GM04504 (cell line): ENCODE measurements around the gene ZNF653.
A peak's percentile ranks its signal among the peaks of the same experiment; 100 is the strongest.

Experiments used
- DNase-seq: peaks from one replicate; pipeline ENCODE4 v3.0.0-alpha.2; 2012; ENCODE audit warnings: low read depth

Gene ZNF653

DNA sequence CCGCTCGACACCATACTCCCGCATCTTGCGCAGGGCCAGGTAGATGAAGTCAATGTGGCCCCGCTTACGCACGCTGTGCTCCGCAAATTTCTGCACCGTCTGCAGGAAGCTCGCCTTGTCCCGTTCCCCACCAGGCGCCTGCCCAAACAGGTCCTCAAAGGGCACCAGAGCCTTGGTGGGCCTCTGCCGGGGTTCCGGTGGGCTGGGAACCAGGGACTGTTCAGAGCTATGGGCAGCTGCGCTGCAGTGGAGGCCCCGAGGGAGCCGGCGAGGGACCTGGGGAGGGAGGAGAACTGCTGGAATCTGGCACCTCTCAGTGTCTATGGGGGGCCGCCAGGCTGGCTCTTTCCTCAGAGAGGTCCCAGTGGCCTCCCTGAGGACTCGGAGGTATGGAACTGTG is 8.3 kb upstream of the ZNF653 start:
- no peak for DNase-seq

DNA sequence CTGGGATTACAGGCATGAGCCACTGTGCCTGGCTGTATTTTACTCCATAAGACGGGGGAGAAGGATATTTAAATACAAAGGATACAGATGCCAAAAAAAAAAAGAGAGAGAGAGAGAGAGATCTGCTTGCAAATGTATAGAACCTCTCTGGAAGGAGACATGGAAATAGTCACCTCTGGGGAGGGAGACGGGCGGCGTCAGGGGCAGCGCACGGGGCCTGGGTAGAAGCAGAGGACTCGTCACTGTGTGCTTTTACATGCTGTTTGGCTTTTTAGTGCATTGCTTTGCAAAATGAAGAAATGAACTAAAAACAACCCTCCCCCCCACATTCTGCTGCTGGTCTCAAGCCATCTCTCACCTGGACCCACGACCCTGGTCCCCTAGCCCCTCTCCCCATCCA is 4.8 kb upstream of the ZNF653 start:
- no peak for DNase-seq

DNA sequence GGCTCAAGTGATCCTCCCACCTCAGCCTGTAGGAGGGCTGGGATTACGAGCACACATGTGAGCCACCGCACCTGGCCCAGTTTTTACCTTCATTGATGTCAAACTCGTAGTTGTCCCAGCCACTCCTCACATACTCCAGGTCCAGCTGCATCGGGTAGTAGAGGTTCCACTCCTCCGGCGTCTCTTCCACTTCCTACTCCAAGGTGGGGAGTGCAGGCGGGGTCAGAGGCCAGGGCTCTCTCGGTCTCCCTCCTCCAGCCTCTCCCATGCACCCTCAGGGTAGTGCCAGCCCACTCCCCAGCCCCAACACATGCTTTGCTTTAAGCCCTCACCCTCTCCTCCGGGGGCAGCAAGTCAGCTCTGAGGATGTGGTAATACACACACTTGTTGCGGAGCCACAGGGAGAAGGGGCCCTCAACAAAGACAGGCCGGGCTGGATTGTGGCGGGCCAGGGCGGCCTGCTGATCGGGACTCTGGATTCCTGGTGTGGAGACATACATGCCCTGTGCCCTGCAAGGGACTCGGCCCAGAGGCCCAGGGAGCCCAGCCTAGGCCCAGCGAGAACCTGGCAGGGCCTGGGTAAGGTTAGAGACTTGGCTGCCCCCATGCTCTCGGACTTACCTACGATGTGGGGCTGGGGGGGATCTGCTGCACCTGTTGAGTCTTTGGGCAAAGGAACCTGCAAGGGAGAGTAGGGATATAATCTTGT is 1.9 kb upstream of the ZNF653 start:
- no peak for DNase-seq

DNA sequence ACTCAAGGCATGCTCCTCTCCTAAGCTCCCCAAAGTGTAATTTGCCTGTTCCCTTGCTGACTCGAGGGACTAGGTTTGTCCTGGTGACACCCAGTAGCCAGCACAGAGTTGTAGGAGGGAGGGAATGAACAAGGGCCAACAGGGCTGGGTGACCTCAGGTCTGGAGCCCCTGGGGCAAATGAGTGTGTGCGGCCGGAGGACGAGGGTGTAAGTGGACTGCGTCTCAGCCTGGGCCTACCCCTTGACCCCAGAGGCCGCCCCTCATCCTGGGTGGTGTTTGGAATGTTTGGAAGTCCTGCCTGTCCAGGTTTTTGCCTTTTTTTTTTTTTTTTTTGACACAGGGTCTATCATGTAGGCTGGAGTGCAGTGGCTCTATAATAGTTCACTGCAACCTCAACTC is 1.3 kb upstream of the ZNF653 start:
- no peak for DNase-seq

DNA sequence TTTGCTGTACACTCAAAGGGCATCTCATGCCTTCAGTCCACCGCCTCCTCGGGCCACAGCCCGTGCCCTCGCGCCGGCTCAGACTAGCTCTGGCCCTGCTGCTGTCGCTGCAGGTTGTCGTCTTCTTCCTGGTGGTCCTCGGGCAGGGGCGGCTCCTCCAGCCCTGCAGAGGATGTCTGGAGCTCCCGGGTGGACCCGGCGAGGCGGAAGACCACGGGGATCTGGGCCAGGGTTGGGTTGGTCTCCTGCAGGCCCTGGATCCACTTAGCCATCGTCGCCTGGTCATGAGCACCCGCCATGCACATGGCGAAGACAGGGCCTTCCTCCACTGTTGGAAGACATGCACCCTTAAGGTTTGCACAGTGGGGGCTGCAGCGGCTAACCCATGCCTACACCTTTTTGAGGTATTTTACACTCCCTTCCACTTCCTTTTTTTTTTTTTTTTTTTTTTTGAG is 489 bp upstream of the ZNF653 start:
- DNase-seq: no peak

DNA sequence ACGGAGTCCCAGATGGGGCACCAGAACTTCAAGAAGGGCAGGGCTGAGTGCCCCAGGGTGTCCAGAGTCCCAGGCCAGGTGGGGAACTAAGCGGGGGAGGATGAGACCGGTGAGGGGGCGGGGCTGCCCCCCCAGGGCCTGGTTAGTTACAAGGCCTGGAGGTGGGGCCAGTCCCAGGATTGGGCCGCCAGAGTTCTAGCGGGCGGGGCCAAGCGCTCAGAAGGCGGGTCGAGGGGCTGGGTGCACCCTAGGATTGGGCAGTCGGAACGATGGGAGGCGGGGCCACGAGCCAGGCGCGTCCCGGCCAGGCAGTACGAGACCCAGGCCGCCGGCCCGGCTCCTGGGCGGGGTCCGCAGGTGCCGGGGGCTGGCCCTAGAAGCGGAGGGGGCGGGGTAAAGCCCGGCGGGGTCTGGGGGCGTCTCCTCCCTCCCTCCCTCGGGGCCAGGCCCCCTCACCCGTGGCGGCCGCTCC is 571 bp downstream of the ZNF653 start:
- DNase-seq: peak; percentile 86

DNA sequence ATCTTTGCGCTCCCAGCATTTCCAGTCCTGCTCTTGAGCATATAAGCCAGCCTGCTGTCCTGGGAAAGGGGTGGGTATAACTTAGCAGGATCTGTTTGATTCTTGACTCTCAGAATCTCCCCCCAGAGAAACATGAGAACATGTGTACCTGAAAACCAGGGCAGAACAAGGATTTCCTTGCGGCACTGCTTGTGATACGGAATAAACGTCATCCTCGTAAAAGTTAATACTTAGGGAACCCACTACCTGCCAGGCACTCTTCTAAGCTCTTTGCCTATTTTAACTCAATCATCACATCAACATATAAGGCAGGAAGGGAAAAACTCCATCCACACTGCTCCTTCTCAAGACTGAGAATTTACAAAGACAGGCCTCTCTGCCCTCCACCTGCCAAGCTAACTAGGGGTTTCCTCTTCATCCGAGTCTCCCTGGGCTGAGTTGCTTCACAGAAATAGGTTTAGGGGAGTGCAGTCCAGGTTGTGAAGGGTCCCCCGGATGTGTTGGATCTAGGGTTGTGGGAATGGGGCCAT is 1.1 kb downstream of the ZNF653 start:
- DNase-seq: no peak

DNA sequence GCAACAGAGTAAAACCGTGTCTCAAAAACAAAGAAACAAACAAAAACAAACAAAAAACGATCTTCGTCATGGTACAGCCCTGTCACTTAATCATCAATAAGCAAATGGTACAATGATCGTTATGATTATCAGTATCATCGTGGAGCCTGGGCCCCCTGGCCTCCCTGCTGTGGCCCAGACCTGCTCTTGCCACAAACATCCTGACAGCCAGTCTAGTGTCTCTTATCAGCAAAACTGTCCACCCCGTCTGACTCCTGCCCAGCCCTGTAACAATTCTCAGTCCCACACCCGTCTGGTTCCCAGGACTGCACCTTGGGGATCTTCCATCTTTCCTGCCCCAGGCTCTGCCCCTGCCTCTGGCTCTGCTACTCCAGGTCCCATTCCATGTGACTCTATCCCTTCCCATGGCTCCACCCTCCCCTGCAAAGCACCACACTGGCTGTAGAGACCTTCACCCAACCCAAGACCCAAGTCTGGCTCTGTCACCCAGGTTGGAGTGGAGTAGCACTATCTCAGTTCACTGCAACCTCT is 5.7 kb downstream of the ZNF653 start:
- DNase-seq: no peak

DNA sequence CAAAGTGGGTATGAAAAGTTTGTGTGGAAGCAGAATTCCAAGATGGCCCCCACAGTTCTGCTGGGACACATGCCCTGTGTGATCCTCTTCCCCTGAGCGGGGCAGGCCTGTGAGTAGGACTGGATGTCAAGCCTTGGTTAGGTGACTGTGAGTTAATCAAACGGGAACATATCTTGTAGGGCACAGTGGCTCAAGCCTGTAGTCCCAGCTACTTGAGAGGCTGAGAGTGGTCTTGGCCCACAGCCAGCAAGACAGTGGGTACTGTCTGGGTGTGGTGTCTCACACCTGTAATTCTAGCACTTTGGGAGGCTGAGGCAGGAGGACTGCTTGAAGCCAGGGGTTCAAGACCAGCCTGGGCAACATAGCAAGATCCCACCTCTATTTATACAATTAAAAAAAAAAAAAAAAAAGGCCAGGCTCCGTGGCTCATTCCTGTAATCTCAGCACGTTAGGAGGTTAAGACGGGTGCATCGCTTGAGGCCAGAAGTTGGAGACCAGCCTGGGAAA is 6.4 kb downstream of the ZNF653 start:
- no peak for DNase-seq

DNA sequence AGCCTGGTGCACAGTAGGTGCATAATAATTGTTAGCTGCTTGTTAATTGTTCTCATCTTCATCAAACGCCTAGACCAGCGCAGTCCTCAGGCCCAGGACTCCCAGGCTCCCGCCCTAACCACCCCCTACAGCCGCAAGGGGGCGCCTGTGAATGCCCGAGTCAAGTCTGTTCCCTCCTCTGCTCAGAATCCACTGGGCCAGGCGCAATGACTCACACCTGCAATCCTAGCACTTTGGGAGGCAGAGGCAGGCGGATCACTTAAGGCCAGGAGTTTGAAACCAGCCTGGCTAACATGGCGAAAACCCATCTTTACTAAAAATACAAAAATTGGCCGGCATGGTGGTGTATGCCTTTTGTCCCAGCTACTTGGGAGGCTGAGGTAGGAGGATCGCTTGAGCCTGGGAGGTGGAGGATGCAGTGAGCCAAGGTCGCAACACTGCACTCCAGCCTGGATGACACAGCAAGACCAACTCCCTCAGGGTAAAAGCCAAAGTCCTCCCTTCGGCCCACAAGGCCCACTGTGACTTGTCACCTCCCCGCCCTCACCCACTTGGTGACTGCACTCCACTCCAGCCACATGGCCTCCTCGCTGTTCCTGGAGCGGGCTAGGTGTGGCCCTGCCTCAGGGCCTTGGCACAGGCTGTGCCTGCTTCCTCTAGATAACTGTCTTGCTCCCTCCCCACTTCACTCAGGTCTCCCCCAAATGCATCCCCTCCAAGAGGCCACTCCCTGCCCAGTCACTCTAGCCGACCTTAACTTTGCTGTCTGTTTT is 9.1 kb downstream of the ZNF653 start:
- peak; percentile 62 for DNase-seq

DNA sequence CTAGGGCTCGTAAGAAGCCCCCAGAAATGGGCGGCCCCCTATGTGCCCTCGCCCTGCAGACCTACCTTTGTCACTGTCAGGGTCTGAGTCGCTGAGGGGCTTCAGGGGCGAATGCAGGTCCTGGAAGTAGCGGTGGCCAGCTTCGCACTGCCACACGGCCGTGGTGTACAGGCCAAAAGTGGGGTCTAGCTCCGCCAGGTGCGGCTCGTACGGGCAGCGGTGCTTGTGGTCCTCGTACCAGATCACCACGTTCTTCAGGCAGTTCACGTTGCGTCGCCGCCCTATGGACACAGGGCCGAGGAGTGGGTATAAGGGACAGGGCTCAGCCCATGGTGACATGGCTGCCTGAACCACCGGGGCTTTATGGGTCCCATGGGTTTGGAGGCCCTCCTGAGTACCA is 9.8 kb downstream of the ZNF653 start:
- no peak for DNase-seq

DNA sequence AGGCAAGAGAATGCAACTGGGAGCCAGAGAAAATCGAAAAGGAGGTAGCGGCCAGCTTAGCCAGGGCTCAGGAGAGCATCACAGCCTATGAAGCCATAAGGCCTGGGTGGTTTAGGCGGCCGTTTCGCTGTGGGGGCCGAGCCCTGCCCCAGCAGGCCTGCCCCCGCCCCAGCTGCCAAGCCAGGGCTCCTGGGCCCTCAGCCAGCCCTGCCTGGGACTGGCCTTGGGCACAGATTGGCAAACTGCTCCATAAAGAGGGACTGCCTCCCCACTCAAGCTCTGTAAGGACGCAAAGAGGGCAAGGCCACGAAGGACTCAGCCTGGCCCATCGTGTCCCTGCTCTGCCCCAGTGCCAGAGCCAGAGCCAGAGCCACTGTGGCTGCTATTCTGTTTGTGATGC is 10.2 kb downstream of the ZNF653 start:
- DNase-seq: no peak

DNA sequence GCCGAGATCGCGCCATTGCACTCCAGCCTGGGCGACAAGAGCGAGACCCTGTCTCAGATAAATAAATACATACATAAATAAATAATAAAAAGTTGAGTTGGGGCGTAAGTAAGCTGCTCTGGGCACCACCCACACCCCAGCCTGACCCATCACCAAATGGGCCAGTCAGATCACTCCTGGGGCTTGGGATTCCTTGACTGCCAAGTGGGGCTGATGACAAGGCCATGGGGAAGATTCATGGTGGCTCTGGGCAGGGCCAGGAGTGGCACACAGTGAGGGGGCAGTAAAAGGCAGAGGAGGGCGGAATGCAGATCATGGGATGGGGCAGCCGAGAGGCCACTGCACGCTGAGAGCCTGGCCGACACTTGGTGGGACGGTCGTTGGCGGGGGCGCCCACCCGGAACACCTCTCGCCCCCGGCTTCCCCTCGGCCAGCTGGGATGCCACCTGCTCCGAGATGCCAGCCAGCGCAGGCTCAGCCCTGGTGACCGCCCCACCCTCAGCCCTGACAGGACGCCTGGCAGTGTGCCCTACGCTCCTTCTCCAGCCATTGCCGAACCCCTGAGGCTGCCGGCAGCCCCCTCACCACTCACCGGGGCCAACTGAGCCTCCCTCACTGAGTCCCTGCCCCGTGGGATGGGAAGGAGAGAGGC is 10.9 kb downstream of the ZNF653 start:
- DNase-seq: no peak

DNA sequence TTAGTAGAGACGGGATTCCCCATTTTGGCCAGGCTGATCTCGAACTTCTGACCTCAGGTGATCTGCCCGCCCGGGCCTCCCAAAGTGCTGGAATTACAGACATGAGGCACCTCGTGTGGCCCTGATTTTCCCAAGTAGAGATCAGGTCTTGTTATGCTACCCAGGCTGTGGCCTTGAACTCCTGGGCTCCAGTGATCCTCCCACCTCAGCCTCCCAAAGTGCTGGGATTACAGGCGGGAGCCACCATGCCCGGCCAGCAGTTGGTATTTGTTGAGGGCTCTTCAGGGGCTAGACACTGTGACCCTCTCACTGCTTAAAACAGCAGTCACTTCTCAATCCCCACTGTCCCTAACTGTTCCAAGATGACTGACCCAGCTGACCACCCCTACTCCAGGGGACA is 16.3 kb downstream of the ZNF653 start:
- DNase-seq: no peak

DNA sequence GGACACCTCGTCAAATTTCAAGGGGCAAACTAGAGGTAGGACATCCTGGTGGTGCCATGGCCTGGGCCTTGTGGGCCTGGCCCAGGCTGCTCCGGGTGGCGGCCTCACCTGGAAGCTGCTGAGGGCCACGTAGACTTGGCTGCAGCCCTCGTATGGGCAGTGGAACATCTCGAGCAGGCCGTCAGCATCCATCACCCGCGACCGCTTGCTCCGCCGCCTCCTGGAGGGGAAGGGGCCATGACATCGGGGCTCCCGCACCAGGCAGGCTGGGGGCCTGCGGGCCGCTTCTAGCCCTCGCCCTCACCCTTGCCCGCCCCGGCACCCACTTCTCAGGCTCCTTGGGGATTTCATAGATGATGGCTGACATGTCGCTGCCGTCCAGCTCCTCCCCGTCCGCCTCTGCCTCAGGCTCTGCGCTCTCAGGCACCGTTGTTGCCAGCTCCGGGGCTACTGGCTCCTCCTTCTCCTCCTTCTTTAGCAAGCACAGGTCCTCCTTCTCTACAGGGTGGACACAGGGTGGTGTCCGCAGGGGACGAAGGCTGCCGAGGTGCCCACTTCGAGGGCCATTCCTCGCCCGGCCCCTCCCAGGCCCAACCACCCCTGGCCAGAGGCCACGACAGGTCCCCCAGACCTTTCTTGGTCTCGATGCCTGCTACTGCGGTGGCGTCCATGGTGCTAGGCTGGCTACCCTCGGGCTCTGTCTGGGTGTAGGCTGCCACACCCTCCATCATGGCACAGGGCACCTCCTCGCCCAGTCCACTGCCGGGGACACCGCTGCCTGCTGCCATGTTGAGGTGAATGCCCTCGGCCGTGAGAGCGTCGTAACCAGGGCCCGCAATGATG is 18.8 kb downstream of the ZNF653 start:
- DNase-seq: no peak

DNA sequence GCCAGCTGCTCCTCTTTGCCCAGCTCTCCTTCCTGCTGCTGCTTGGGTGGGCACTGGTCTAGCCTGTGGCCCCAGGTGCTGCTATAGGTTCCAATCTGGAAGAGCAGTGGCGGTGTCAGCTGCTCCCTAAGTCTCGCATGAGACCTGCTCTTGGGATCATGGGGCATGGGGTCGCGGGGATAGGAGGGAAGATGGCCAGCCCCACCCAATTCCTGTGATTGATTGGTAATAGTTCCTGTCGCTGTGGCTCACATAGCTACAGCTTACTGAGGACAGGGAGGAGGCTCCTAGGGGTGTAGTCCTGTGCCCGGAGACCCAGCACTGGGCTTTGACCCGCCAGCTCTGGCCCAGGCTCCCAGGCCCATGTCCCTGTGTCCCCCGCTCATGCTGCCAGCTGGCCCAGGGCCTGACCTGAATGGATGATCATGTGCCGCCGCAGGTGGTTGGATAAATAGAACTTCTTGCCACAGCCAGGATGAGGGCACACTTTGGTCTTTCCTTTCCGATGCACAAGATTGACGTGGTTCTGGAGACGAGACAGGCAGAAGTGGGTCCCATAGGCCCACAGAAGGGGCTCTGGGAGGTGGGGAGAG is 20.3 kb downstream of the ZNF653 start:
- no peak for DNase-seq

DNA sequence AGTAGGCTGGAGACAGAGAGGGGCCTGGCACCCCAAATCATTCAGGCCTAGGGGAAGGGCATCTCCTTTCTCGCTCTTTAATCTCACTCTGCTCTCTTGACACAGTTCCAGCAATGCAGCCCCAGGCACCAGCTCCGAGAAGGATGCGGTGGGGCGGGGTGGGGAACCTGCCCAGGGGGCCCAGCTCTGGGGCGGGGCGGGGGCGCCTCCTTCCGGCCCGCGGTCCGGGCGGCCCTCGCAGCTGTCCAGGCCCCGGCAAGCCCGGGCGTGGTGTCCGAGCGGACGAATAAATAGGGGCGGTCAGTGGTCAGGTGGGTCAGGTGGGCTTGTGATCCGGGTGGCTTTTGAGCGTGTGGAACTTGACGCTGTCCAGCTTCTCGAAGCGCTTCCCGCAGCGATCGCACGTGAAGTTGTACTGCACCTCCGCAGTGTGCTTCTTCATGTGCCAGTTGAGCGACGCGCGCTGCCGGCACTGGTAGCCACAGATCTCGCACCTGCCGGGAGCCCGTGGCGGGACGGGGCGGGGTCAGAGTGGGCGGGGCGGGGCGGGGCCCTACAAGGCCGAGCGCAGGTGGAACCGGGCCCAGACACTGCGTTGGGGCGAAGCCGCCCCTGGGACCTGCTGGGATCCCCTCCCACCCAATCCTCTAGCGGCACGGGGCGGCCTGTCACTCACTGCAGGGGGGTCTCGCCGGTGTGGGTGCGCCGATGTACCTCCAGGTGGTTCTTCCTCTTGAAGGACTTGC is 22.1 kb downstream of the ZNF653 start:
- DNase-seq: no peak

DNA sequence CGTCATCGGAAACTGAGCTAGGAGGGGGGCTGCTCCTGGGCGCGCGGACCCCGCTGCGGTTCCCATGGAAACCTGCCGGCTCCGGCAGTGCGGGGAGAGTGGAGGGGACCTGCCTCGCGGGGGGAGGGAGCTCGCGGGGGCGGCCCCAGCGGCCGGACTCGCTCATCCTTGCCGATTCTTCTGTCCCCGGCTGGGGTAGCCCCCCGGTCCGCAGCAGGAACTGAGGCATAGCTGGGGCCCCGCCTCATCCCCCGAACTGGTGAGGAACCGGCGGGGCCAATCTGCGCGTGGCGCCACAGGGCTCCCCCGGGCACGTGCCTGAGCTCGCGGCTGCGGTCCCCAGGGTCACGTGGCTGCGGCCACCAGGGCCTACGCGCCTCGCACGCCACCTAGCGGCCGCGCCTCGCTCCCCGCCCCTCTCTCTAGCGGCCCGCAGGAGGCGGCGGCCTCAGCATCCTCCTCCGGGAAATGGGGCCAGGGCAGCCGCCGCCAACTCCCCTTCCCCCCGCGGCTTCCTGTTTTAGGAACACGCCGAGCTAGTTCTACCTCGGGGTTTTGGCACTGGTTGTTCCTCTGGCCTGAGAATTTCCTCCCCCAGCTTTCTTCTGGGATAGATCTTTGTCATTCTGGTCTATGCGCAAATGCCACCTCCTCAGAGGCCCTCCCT is 23.1 kb downstream of the ZNF653 start:
- peak; percentile 35 for DNase-seq

DNA sequence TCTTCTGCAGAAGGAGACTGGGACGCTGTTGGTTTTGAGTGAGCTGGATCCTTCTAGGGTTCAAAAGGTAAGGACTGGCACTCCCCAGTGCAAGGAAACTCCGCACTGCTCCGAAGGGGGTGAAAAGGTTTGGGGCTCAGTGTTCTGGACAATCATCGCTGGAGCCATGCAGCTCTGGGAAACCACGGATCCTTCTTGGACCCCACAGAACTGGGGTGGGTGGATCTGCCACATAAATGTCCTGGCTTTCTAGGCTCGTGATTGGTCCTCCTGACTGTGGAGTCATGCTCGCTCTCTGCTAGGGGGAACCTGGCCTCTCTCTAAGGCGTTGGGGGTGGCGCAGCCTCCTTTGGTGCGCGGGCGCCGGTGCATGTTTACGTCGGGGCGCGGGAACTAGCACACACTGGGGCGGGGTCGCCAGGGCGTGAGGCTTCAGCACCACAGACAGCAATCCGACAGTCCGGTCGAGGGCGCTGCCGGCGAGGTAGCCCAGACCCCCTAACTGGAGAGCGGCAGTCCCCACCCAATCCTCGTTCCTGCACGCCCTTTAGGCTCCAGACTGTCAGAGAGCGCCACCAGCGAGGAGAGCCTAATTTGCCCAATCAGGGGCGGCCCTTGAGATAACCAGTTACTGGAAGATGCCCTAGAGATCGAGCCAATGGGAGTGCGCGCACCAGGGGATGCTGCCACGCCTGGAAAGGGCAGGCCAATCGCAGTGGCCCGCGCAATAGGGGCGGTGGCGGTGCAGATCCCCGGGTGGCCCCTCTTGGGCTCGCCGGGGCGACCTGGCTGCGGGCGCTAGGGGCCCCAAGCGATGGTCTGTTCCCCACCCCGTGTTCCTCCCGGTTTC is 23.9 kb downstream of the ZNF653 start:
- DNase-seq: peak; percentile 51
